ENCODE measurements around the gene RNF214. TPM values are rescaled to one million over a fixed set of nuclear protein-coding genes. Genes with fewer than 3 reads are reported as not detected.
"Not testable (repeated sequence)": the region's sequence is repeated elsewhere in the genome, so short reads cannot be mapped to it uniquely, and the experiment has no call there.

RNF214 gene
- total RNA-seq, 1 experiment from 2014 or later, result 7.4 TPM

- Histone ChIP-seq H3K9me2 (replicated peaks; ENCODE audit: low read length) (no peaks in the 10 kb centered on the region), H3K27me3 (ENCODE audit: low read length) (no peaks in the 10 kb centered on the region), H3K79me2 (ENCODE audit: low read length) (no peaks in the 10 kb centered on the region), H3K9ac (ENCODE audit: low read length) (no peak overlapping the region), H2AFZ (ENCODE audit: low read length) (no peak overlapping the region), H3F3A (ENCODE audit: low read length, unreplicated experiment) (no peaks in the 10 kb centered on the region), H3K27ac (ENCODE audit: low read length) (no peak overlapping the region), H3K4me3 (ENCODE audit: low read length) (no peak overlapping the region), H3K9me3 (ENCODE audit: low read length) (no peaks in the 10 kb centered on the region), H3K36me3 (ENCODE audit: low read depth, low read length) (no peaks in the 10 kb centered on the region), H3K4me1 (ENCODE audit: insufficient read depth, low read length) (peaks cover 20% of the 10 kb centered on the region), H3K4me2 (ENCODE audit: low read length) (no peak overlapping the region), H4K20me1 (ENCODE audit: low read length) (no peaks in the 10 kb centered on the region)
- BruUV-seq (replicated peaks), result no TSS peak
- TF ChIP-seq EZH2phosphoT487 (IDR thresholded peaks at IDR 0.05; ENCODE audit: borderline replicate concordance, low read length), result no peak
- TF ChIP-seq EZH2 (IDR thresholded peaks at IDR 0.05; ENCODE audit: low read length, unreplicated experiment), result no peak
- TF ChIP-seq CTCF (conservative IDR thresholded peaks at IDR 0.05; ENCODE audit: low read depth, low read length), result no peak
- no peak for DNase-seq
- ATAC-seq, result no peak
- ChIA-PET CTCF (interaction anchor here (0.6 kb wide), 1 partner anchor 199 kb away, joined by 3 read pairs; no protein-coding TSS in a partner anchor), POLR2A (ENCODE audit: unreplicated experiment) (no interaction called here)
- intact Hi-C loops (cut with micrococcal nuclease), result no loop called here
Measured at GRCh38 chr11:117318738-117319137, 86.3 kb downstream of the RNF214 start.

- BruUV-seq (replicated peaks), result no TSS peak
- TF ChIP-seq EZH2 (IDR thresholded peaks at IDR 0.05; ENCODE audit: low read length, unreplicated experiment), result no peak
- no peak for TF ChIP-seq EZH2phosphoT487 (IDR thresholded peaks at IDR 0.05; ENCODE audit: borderline replicate concordance, low read length)
- TF ChIP-seq CTCF (conservative IDR thresholded peaks at IDR 0.05; ENCODE audit: low read depth, low read length), result no peak
- DNase-seq (no peak), ATAC-seq (no peak)
- H3K9me2 ChIP-seq (replicated peaks; ENCODE audit: low read length), result no peaks in the 10 kb centered on the region
- ChIA-PET POLR2A (ENCODE audit: unreplicated experiment) (no interaction called here), CTCF (interaction anchor here (0.6 kb wide), 1 partner anchor 198 kb away, joined by 3 read pairs; no protein-coding TSS in a partner anchor)
- H3K4me2 ChIP-seq (ENCODE audit: low read length), result no peak overlapping the region
- H3K4me3 ChIP-seq (ENCODE audit: low read length), result no peak overlapping the region
- H2AFZ ChIP-seq (ENCODE audit: low read length), result no peak overlapping the region
- H3K4me1 ChIP-seq (ENCODE audit: insufficient read depth, low read length), result peaks cover 15% of the 10 kb centered on the region
- no peaks in the 10 kb centered on the region for H3K36me3 ChIP-seq (ENCODE audit: low read depth, low read length)
- H3K9ac ChIP-seq (ENCODE audit: low read length), result no peak overlapping the region
- no peaks in the 10 kb centered on the region for H3F3A ChIP-seq (ENCODE audit: low read length, unreplicated experiment)
- intact Hi-C loops (cut with micrococcal nuclease), result no loop called here
- no peaks in the 10 kb centered on the region for H4K20me1 ChIP-seq (ENCODE audit: low read length)
- H3K79me2 ChIP-seq (ENCODE audit: low read length), result no peaks in the 10 kb centered on the region
- no peak overlapping the region for H3K27ac ChIP-seq (ENCODE audit: low read length)
- H3K9me3 ChIP-seq (ENCODE audit: low read length), result no peaks in the 10 kb centered on the region
- no peaks in the 10 kb centered on the region for H3K27me3 ChIP-seq (ENCODE audit: low read length)
Measured at GRCh38 chr11:117319214-117319840, 86.9 kb downstream of the RNF214 start.

GRCh38 chr11:117327255-117327566 is 94.7 kb downstream of the RNF214 start:
- H3K27ac ChIP-seq (ENCODE audit: low read length); H3K4me1 ChIP-seq (ENCODE audit: insufficient read depth, low read length); intact Hi-C loops (cut with micrococcal nuclease); H3K9me3 ChIP-seq (ENCODE audit: low read length); H3K9me2 ChIP-seq (replicated peaks; ENCODE audit: low read length); H4K20me1 ChIP-seq (ENCODE audit: low read length); ATAC-seq; CTCF ChIA-PET; DNase-seq; H3K36me3 ChIP-seq (ENCODE audit: low read depth, low read length); H3F3A ChIP-seq (ENCODE audit: low read length, unreplicated experiment); H3K27me3 ChIP-seq (ENCODE audit: low read length): not testable (repeated sequence)
- Histone ChIP-seq H3K9ac (ENCODE audit: low read length) (peak overlapping the region; percentile 69; the same call in 1 of the 2 replicates), H3K4me2 (ENCODE audit: low read length) (peak overlapping the region; percentile 95), H3K79me2 (ENCODE audit: low read length) (peaks cover 19% of the 10 kb centered on the region), H2AFZ (ENCODE audit: low read length) (peak overlapping the region; percentile 93; the same call in 1 of the 2 replicates), H3K4me3 (ENCODE audit: low read length) (peak overlapping the region; percentile 76)
- TSS peak; percentile 85 for BruUV-seq (replicated peaks)
- POLR2A ChIA-PET (ENCODE audit: unreplicated experiment), result interaction anchor here (0.7 kb wide), 1 partner anchor 388 kb away, joined by 3 read pairs; no protein-coding TSS in a partner anchor

All from PC-3 (cell line).